Testis (tissue), 2 donors: ENCODE measurements around the gene DNAJC12.

Source experiments
- CTCF ChIP-seq, 3 experiments: fragments of 450-650 bp in 2 of 3; fragments of 200-600 bp in 1 of 3; sonication (generic) in 1 of 3; IDR thresholded peaks; one replicate each; pipeline ENCODE4 v1.5.1; 2016 to 2019; ENCODE audit warnings: antibody characterized with exemption in 3 of 3, mild to moderate bottlenecking in 2 of 3, moderate library complexity in 1 of 3
- POLR2A ChIP-seq: fragments of 450-650 bp; IDR thresholded peaks from one replicate; pipeline ENCODE4 v1.6.1; 2017; ENCODE audit warnings: antibody characterized with exemption, mild to moderate bottlenecking, moderate library complexity

GRCh38 chr10:67812007-67812406 lies 26.0 kb downstream of the DNAJC12 start:
- TF ChIP-seq CTCF (IDR thresholded peaks at IDR 0.05), result no peak
- TF ChIP-seq POLR2A, result no peak
